ENCODE data around the gene USP36. TPM values are rescaled to one million over a fixed set of nuclear protein-coding genes. Genes with fewer than 3 reads are reported as not detected.

Gene USP36
- total and polyA plus RNA-seq, 4 donors: 8.0 to 20.7 (median 10.5) TPM

DNA sequence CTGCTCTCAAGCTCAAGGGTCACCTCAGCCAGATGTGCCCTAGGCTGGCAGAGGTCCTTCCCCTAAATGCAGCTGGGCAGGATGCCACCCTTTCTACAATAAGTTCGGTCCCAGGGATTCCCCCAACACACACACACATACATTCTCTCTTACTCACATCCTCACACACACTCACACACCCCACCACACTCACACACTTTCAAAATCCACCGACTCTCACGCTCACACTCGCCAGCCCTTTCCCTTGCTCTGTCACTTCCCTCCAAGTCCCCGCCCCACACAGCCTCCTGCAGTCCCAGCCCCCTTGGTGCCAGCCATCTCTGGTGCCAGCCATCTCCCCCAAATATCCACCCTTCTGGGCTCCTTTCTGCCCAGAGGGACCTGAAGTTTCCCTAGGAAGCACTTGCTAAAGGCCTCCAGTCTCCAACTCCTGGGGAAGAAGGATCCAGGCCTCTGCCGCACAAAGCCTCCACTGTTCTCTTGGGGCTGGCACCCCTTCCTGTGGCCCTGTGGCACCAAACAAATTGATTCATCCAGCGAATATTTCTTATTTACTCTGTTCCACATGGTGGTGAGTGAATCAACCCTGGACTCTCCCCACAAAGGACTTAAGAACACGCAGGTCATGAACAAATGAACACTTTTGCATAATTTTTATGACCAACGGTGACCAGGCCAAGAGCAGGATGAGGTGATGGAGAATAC is 3.8 kb upstream of the USP36 start:
- H3K27ac ChIP-seq (ENCODE audit: low read depth in 1 of 2, low read length in 2 of 2): no peak overlapping the region
- no peaks in the 10 kb centered on the region for H3K36me3 ChIP-seq (ENCODE audit: control insufficient read depth in 4 of 4, insufficient read depth in 3 of 4, low read depth in 1 of 4, low read length in 3 of 4)
- H3K9ac ChIP-seq (ENCODE audit: low read depth in 1 of 2, low read length in 2 of 2): no peak overlapping the region
- no peak for DNase-seq (ENCODE audit: low spot score)
- TF ChIP-seq NR2F2 (IDR thresholded peaks at IDR 0.05) (no peak), HNF4A (conservative IDR thresholded peaks at IDR 0.05) (no peak), HNF4G (IDR thresholded peaks at IDR 0.05) (no peak), JUND (IDR thresholded peaks at IDR 0.05) (no peak), GABPA (IDR thresholded peaks at IDR 0.05 in 1 of 2, conservative IDR thresholded peaks at IDR 0.05 in 1 of 2) (no peak), RAD21 (IDR thresholded peaks at IDR 0.05) (no peak), FOXA1 (IDR thresholded peaks at IDR 0.05) (no peak), EGR1 (IDR thresholded peaks at IDR 0.05; ENCODE audit: low read depth in 2 of 2) (no peak), YY1 (IDR thresholded peaks at IDR 0.05) (no peak), TAF1 (conservative IDR thresholded peaks at IDR 0.05) (no peak)
- TF ChIP-seq, protein P1, sequence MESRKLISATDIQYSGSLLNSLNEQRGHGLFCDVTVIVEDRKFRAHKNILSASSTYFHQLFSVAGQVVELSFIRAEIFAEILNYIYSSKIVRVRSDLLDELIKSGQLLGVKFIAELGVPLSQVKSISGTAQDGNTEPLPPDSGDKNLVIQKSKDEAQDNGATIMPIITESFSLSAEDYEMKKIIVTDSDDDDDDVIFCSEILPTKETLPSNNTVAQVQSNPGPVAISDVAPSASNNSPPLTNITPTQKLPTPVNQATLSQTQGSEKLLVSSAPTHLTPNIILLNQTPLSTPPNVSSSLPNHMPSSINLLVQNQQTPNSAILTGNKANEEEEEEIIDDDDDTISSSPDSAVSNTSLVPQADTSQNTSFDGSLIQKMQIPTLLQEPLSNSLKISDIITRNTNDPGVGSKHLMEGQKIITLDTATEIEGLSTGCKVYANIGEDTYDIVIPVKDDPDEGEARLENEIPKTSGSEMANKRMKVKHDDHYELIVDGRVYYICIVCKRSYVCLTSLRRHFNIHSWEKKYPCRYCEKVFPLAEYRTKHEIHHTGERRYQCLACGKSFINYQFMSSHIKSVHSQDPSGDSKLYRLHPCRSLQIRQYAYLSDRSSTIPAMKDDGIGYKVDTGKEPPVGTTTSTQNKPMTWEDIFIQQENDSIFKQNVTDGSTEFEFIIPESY (IDR thresholded peaks at IDR 0.05): no peak
- TF ChIP-seq, protein P2, sequence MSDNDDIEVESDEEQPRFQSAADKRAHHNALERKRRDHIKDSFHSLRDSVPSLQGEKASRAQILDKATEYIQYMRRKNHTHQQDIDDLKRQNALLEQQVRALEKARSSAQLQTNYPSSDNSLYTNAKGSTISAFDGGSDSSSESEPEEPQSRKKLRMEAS (IDR thresholded peaks at IDR 0.05): no peak
- TF ChIP-seq, protein P3, sequence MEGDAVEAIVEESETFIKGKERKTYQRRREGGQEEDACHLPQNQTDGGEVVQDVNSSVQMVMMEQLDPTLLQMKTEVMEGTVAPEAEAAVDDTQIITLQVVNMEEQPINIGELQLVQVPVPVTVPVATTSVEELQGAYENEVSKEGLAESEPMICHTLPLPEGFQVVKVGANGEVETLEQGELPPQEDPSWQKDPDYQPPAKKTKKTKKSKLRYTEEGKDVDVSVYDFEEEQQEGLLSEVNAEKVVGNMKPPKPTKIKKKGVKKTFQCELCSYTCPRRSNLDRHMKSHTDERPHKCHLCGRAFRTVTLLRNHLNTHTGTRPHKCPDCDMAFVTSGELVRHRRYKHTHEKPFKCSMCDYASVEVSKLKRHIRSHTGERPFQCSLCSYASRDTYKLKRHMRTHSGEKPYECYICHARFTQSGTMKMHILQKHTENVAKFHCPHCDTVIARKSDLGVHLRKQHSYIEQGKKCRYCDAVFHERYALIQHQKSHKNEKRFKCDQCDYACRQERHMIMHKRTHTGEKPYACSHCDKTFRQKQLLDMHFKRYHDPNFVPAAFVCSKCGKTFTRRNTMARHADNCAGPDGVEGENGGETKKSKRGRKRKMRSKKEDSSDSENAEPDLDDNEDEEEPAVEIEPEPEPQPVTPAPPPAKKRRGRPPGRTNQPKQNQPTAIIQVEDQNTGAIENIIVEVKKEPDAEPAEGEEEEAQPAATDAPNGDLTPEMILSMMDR (IDR thresholded peaks at IDR 0.05; ENCODE audit: low read depth, low read length, missing input control): no peak
- TF ChIP-seq, protein P4, sequence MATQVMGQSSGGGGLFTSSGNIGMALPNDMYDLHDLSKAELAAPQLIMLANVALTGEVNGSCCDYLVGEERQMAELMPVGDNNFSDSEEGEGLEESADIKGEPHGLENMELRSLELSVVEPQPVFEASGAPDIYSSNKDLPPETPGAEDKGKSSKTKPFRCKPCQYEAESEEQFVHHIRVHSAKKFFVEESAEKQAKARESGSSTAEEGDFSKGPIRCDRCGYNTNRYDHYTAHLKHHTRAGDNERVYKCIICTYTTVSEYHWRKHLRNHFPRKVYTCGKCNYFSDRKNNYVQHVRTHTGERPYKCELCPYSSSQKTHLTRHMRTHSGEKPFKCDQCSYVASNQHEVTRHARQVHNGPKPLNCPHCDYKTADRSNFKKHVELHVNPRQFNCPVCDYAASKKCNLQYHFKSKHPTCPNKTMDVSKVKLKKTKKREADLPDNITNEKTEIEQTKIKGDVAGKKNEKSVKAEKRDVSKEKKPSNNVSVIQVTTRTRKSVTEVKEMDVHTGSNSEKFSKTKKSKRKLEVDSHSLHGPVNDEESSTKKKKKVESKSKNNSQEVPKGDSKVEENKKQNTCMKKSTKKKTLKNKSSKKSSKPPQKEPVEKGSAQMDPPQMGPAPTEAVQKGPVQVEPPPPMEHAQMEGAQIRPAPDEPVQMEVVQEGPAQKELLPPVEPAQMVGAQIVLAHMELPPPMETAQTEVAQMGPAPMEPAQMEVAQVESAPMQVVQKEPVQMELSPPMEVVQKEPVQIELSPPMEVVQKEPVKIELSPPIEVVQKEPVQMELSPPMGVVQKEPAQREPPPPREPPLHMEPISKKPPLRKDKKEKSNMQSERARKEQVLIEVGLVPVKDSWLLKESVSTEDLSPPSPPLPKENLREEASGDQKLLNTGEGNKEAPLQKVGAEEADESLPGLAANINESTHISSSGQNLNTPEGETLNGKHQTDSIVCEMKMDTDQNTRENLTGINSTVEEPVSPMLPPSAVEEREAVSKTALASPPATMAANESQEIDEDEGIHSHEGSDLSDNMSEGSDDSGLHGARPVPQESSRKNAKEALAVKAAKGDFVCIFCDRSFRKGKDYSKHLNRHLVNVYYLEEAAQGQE (IDR thresholded peaks at IDR 0.05): no peak
- TF ChIP-seq, protein P5, sequence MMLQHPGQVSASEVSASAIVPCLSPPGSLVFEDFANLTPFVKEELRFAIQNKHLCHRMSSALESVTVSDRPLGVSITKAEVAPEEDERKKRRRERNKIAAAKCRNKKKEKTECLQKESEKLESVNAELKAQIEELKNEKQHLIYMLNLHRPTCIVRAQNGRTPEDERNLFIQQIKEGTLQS (IDR thresholded peaks at IDR 0.05): no peak
- no peaks in the 10 kb centered on the region for H3K9me3 ChIP-seq (ENCODE audit: control insufficient read depth in 4 of 4, low read length in 3 of 4)
- peaks cover 0 to 10% (median 8%) of the 10 kb centered on the region in 4 donors for H3K4me1 ChIP-seq (ENCODE audit: control insufficient read depth in 4 of 4, insufficient read depth in 4 of 4, low read length in 3 of 4)
- no peaks in the 10 kb centered on the region for H3K27me3 ChIP-seq (ENCODE audit: control insufficient read depth in 4 of 4, insufficient read depth in 4 of 4, low read length in 3 of 4)
- WGBS: 82% methylated on average over 9 of the region's 9 CpGs
- no peak overlapping the region for H3K4me3 ChIP-seq (ENCODE audit: low read depth in 1 of 3, low read length in 3 of 3)
